Upper lobe of left lung (tissue), 4 donors: ENCODE data around the gene SH3PXD2A.
"Not testable (repeated sequence)": the region's sequence is repeated elsewhere in the genome, so short reads cannot be mapped to it uniquely, and the experiment has no call there.

Source experiments
- POLR2AphosphoS5 ChIP-seq, 2 donors: sonication (generic); formaldehyde crosslinking; IDR thresholded peaks; one replicate each; pipeline ENCODE4 v1.5.1; 2017; ENCODE audit warnings: antibody characterized with exemption in 2 of 2
- TF ChIP-seq, protein P1 (sequence below), 6 experiments: fragments of 450-650 bp in 4 of 6; fragments of 200-600 bp in 2 of 6; sonication (generic) in 2 of 6; IDR thresholded peaks; one replicate each; pipeline ENCODE4 v1.5.1; 2016 to 2019; ENCODE audit warnings: antibody characterized with exemption in 6 of 6

DNA sequence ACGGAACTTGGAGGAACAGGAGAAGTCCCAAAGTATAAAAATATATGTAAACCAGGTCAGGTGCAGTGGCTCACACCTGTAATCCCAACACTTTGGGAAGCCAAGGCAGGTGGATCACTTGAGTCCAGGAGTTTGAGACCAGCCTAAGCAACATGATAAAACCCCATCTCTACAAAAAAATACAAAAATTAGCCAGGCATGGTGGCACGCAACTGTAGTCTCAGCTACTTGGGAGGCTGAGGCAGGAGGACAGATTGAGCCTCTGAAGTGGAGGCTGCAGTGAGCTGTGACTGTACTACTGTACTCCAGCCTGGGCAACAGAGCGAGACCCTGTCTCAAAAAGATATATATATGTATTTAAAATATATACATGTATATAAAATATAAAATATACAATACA, 95.1 kb downstream of the SH3PXD2A start:
- TF ChIP-seq, protein P1, sequence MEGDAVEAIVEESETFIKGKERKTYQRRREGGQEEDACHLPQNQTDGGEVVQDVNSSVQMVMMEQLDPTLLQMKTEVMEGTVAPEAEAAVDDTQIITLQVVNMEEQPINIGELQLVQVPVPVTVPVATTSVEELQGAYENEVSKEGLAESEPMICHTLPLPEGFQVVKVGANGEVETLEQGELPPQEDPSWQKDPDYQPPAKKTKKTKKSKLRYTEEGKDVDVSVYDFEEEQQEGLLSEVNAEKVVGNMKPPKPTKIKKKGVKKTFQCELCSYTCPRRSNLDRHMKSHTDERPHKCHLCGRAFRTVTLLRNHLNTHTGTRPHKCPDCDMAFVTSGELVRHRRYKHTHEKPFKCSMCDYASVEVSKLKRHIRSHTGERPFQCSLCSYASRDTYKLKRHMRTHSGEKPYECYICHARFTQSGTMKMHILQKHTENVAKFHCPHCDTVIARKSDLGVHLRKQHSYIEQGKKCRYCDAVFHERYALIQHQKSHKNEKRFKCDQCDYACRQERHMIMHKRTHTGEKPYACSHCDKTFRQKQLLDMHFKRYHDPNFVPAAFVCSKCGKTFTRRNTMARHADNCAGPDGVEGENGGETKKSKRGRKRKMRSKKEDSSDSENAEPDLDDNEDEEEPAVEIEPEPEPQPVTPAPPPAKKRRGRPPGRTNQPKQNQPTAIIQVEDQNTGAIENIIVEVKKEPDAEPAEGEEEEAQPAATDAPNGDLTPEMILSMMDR (IDR thresholded peaks at IDR 0.05): not testable (repeated sequence)
- not testable (repeated sequence) for TF ChIP-seq POLR2AphosphoS5 (IDR thresholded peaks at IDR 0.05)
